Stimulated activated CD8-positive, alpha-beta memory T cell treated with anti-CD3 and anti-CD28 coated beads, Interleukin-7, amount 100 ng/mL, for 48 hours (primary cell): ENCODE data around the gene SOS1.

ENCODE experiments used
- DNase-seq, 2 donors: peaks; one replicate each; pipeline ENCODE4 v3.0.0-alpha.2; 2020; ENCODE audit warnings: low read depth in 1 of 2; ENCODE audit errors: extremely low read depth in 1 of 2

Gene SOS1

GRCh38 chr2:39039072-39039471 is 81.8 kb downstream of the SOS1 start:
- no peak for DNase-seq

GRCh38 chr2:39033980-39034379 is 86.9 kb downstream of the SOS1 start:
- no peak for DNase-seq

GRCh38 chr2:39027421-39027820 is 93.4 kb downstream of the SOS1 start:
- no peak for DNase-seq

GRCh38 chr2:39024833-39025232 is 96.0 kb downstream of the SOS1 start:
- DNase-seq, result no peak

- no peak for DNase-seq
Observed at GRCh38 chr2:39023649-39024048, 97.2 kb downstream of the SOS1 start.

- no peak for DNase-seq
Observed at GRCh38 chr2:39022642-39023235, 98.1 kb downstream of the SOS1 start.

GRCh38 chr2:39020383-39020782 is 100.5 kb downstream of the SOS1 start:
- no peak for DNase-seq

- no peak for DNase-seq
Observed at GRCh38 chr2:39018638-39019037, 102.2 kb downstream of the SOS1 start.

- DNase-seq, result no peak
Observed at GRCh38 chr2:39017334-39017733, 103.5 kb downstream of the SOS1 start.

- DNase-seq, result no peak
Observed at GRCh38 chr2:39015424-39015823, 105.4 kb downstream of the SOS1 start.

- DNase-seq, result no peak
Observed at GRCh38 chr2:39013871-39014270, 107.0 kb downstream of the SOS1 start.

- DNase-seq, result no peak
Observed at GRCh38 chr2:39008665-39009064, 112.2 kb downstream of the SOS1 start.

GRCh38 chr2:39007875-39008504 is 112.9 kb downstream of the SOS1 start:
- no peak for DNase-seq

GRCh38 chr2:39000552-39000951 is 120.3 kb downstream of the SOS1 start:
- DNase-seq, result no peak

GRCh38 chr2:38997781-38998180 is 123.1 kb downstream of the SOS1 start:
- DNase-seq, result no peak

- DNase-seq, result no peak
Observed at GRCh38 chr2:38991899-38992298, 129.0 kb downstream of the SOS1 start.

- DNase-seq, result no peak
Observed at GRCh38 chr2:38988716-38989115, 132.1 kb downstream of the SOS1 start.

GRCh38 chr2:38982498-38982897 is 138.4 kb downstream of the SOS1 start:
- DNase-seq, result no peak

- DNase-seq, result no peak
Observed at GRCh38 chr2:38981670-38982357, 139.0 kb downstream of the SOS1 start.

- no peak for DNase-seq
Observed at GRCh38 chr2:38981003-38981669, 139.7 kb downstream of the SOS1 start.

- no peak for DNase-seq
Observed at GRCh38 chr2:38978908-38979307, 141.9 kb downstream of the SOS1 start.
